Effector memory CD8-positive, alpha-beta T cell (primary cell): Measurements from ENCODE around the gene EIF3F.

Experiments
- ATAC-seq: fragments of 150-1000 bp; cut with Tn5 transposase; replicated peaks from 2 replicates; pipeline ENCODE4 v1.10.0; 2021; ENCODE audit warnings: mild to moderate bottlenecking, moderate library complexity
- DNase-seq, 3 experiments: peaks; one replicate each; pipeline ENCODE4 v3.0.0; 2021
- H3K27ac Mint-ChIP-seq, 2 donors: one replicate each; pipeline ENCODE4 v1.8.0; 2022; ENCODE audit warnings: mild to moderate bottlenecking in 2 of 2, mixed read lengths in 2 of 2, moderate library complexity in 2 of 2
- H3K27me3 Mint-ChIP-seq, 2 donors: one replicate each; pipeline ENCODE4 v1.8.0; 2022; ENCODE audit warnings: mixed read lengths in 2 of 2
- H3K36me3 Mint-ChIP-seq: one replicate; pipeline ENCODE4 v1.8.0; 2022; ENCODE audit warnings: mild to moderate bottlenecking, moderate library complexity, mixed read lengths; ENCODE audit not compliant: insufficient read depth
- H3K4me1 Mint-ChIP-seq, 2 donors: one replicate each; pipeline ENCODE4 v1.8.0; 2022; ENCODE audit warnings: low read depth in 2 of 2, mixed read lengths in 2 of 2
- H3K4me3 Mint-ChIP-seq, 2 donors: one replicate each; pipeline ENCODE4 v1.8.0; 2022; ENCODE audit warnings: mild to moderate bottlenecking in 2 of 2, mixed read lengths in 2 of 2, moderate library complexity in 2 of 2
- H3K9me3 Mint-ChIP-seq, 2 donors: one replicate each; pipeline ENCODE4 v1.8.0; 2022; ENCODE audit warnings: mixed read lengths in 2 of 2

Gene EIF3F

DNA sequence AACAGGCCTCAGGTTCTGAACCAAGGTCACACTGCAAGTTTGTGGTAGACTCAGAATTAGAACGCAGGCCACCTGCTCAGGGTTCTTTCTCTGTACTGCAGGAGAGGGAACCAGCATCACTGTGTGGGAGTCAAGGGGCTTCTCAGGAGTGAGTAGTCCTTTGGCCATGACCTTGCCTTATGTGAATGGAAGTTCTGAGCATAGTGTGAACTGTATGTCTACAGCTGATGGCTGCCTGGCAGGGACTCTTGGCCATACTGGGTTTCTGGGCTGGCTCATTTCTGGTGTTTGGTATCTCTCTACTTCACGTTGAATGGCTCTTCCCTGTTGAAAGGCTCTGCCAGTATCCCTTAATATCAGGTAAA is 53.8 kb downstream of the EIF3F start:
- Mint-ChIP-seq H3K27ac (no peak overlapping the region), H3K36me3 (no peaks in the 10 kb centered on the region), H3K4me1 (peaks cover 0 to 2% of the 10 kb centered on the region in 2 donors), H3K4me3 (no peak overlapping the region), H3K27me3 (peaks cover 2 to 42% of the 10 kb centered on the region in 2 donors), H3K9me3 (no peaks in the 10 kb centered on the region)
- ATAC-seq (no peak), DNase-seq (no peak)

DNA sequence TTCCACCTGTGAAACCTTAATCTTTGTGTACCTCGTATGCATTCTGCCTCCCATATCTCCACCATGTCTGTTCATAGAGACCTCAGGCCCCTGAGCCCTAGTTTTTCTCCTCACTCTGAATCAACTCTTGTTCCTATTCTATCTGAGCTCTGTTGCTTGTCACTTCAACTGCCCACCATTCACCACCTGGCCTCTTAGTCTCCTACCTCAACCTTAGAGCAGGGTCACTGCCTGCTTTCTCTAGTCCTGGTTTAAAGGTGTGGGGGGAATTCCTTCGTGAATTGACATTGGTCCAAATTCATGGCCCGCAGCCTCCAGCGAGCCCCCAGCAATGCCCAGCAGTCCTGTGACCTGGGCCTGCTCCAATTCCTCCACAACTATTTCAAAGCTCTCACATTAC is 54.4 kb downstream of the EIF3F start:
- no peaks in the 10 kb centered on the region for H3K36me3 Mint-ChIP-seq

DNA sequence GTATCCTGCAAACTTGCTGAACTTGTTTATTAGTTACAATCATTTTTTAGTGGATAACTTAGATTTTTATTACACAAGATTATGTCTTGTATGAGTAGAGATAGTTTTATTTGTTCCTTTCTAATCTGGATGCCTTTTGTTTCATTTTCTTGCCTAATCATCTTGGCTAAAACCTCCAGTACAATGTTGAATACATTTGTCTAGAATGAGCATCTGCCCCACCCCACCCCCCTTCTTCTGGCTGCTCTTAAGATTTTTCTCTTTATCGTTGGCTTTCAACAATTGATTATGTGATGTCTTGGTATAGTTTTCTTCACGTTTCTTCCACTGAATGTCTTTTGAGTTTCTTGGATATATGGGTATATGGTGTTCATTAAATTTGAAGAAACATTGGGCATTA is 56.6 kb downstream of the EIF3F start:
- DNase-seq (no peak), ATAC-seq (no peak)
- Mint-ChIP-seq H3K4me1 (peaks cover 0 to 2% of the 10 kb centered on the region in 2 donors), H3K36me3 (no peaks in the 10 kb centered on the region), H3K9me3 (no peaks in the 10 kb centered on the region), H3K27me3 (peaks cover 7 to 31% of the 10 kb centered on the region in 2 donors), H3K27ac (no peak overlapping the region), H3K4me3 (no peak overlapping the region)

More for the DNA sequence above, 54.4 kb downstream of the EIF3F start:
- DNase-seq = no peak
- Mint-ChIP-seq H3K27ac (no peak overlapping the region), H3K4me1 (peaks cover 0 to 2% of the 10 kb centered on the region in 2 donors), H3K4me3 (no peak overlapping the region), H3K27me3 (peaks cover 7 to 43% of the 10 kb centered on the region in 2 donors), H3K9me3 (no peaks in the 10 kb centered on the region)
- no peak for ATAC-seq

DNA sequence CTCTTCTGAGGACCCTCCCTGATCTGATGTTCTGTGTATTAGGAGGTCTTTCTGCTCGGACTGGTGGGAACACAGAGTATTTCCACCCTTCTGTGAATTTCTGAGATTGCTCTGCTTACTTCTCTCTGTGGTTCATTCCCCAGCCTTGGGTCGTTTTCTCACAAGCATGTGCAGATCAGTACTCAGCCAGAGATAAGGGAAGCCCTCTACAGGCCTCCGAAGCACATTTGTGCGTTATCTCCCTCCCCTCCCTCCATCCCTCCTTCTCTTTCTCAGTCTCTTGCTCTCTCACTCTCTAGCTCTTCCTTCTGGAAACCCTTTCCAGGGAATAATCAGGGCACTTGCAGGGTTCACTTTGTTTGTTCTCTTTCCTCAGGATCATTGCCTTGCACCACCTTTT is 58.7 kb downstream of the EIF3F start:
- no peak for ATAC-seq
- Mint-ChIP-seq H3K4me1 (no peaks in the 10 kb centered on the region), H3K36me3 (no peaks in the 10 kb centered on the region), H3K9me3 (no peaks in the 10 kb centered on the region), H3K27ac (no peak overlapping the region), H3K4me3 (no peak overlapping the region), H3K27me3 (peaks cover 10 to 30% of the 10 kb centered on the region in 2 donors)
- DNase-seq = no peak

DNA sequence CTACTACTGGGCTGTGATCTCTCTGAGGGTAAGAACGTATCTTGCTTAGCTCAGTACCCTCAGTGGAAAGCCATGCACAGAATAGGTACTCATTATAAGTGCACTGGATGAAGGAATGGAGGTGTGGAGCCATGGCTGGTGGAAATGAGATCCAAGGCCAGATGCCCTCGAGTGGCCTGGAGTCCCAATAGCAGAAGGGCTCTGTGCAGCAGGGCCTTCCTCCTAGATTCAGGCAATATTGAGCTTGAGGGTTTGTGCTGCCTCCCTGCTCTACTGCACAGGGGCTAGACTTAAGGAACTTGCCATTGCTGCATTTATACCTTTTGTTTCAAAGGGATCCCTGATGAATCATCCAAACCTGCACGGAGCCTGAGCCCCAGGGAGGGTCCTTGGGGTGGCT is 60.2 kb downstream of the EIF3F start:
- H3K4me3 Mint-ChIP-seq = no peak overlapping the region
- DNase-seq = no peak

DNA sequence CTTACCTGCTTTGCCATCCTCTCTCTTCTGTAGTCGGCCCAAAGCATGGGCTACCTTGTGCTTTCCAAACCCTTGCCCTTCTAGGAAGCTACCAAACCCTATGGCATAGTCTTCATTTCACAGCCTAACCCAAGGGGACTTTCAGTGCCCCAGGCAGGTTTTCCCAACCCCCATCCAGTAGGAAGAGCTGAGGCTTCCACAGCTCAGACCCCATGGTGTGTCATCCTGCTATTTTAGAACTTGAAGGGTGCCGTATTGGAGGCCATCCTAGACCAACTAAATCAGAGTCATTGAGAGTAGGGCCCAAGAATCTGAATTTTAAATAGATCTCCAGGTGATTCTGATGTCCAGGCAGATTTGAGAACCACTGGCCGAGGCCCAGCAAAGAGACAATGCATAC is 61.9 kb downstream of the EIF3F start:
- H3K9me3 Mint-ChIP-seq = no peaks in the 10 kb centered on the region
- no peak overlapping the region for H3K4me3 Mint-ChIP-seq
- no peak for DNase-seq
- ATAC-seq = no peak
- no peak overlapping the region for H3K27ac Mint-ChIP-seq
- H3K36me3 Mint-ChIP-seq = no peaks in the 10 kb centered on the region
- H3K27me3 Mint-ChIP-seq = peaks cover 19 to 41% of the 10 kb centered on the region in 2 donors
- H3K4me1 Mint-ChIP-seq = no peaks in the 10 kb centered on the region

More for the DNA sequence above, 60.2 kb downstream of the EIF3F start:
- H3K27ac Mint-ChIP-seq = no peak overlapping the region
- H3K27me3 Mint-ChIP-seq = peaks cover 17 to 41% of the 10 kb centered on the region in 2 donors
- no peaks in the 10 kb centered on the region for H3K4me1 Mint-ChIP-seq
- H3K36me3 Mint-ChIP-seq = no peaks in the 10 kb centered on the region
- no peak for ATAC-seq
- no peaks in the 10 kb centered on the region for H3K9me3 Mint-ChIP-seq
